NCI-H2196 treated with DMSO at 0.1 percent for 48 hours (cell line): ENCODE results near the gene OR7C1.
"Not testable (repeated sequence)": the region's sequence is repeated elsewhere in the genome, so short reads cannot be mapped to it uniquely, and the experiment has no call there.

Source experiments
- DNase-seq: peaks from one replicate; lab custom pipeline; 2025; ENCODE audit not compliant: unreplicated experiment; lab: John Stamatoyannopoulos, UW

Gene OR7C1

GRCh38 chr19:14768001-14768400 is 67.0 kb downstream of the OR7C1 start:
- DNase-seq: no peak

DNA sequence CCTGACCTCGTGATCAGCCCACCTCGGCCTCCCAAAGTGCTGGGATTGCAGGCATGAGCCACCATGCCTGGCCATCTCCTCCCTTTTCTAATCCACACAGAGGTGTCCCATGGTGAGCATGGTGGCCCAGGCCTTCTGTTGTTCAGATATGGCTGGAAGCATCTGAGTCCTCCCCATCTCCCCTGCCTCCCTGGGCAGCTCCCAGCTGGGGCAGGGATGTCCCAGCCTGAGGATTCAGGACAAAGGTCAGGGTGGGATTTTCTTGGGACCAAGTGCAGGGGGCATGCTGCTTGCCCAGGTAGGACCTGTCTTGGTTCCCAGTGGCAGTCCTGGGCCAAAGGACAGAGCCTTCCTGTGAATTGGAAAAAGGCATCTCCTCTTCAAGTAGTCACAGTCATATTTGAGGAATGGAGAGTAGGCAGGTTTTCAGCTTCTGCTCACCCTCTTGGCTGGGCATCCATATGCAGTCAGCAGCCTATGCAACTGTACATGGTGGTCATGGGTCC is 67.5 kb downstream of the OR7C1 start:
- no peak for DNase-seq

DNA sequence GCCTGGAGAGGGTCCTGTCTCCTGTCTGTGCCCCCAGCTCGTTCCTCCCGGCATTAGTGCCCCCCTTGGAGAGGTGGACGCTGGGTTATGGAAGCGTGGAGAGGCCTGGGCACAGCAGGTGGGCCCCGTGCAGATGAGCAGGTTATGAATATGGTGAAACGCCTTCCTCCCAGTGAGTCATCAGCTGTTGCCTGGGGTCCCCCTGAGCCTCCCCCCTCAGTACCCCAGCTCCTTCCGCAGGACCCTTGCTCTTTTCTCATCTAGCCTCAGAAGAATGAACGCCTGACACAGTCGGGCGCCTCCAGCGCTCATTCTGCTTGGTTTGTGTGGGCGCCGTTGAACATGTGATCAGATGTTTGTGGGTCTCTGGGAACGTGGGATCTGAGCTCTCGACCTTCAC is 69.1 kb downstream of the OR7C1 start:
- DNase-seq: not testable (repeated sequence)

GRCh38 chr19:14765403-14765802 is 69.6 kb downstream of the OR7C1 start:
- DNase-seq: not testable (repeated sequence)

GRCh38 chr19:14764401-14764800 is 70.6 kb downstream of the OR7C1 start:
- no peak for DNase-seq

- DNase-seq: no peak
These were observed 71.4 kb downstream of the OR7C1 start for GRCh38 chr19:14763497-14764145.

DNA sequence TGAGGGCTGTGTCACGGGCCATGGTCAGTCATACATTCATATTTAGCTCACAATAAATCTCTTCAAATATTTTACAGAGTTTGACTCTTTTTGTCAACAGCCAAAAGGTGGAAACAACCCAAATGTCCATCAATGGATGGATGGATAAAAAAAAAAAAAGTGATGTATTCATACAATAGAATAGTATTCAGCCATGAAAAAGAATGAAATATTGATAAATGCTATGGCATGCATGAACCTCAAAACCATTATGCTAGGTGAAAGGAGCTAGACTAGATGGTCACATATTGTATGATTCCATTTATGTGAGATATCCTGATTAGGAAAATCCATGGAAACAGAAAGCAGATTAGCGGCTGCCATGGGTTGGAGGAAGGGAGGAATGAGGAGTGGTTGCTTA is 72.9 kb downstream of the OR7C1 start:
- DNase-seq: no peak

DNA sequence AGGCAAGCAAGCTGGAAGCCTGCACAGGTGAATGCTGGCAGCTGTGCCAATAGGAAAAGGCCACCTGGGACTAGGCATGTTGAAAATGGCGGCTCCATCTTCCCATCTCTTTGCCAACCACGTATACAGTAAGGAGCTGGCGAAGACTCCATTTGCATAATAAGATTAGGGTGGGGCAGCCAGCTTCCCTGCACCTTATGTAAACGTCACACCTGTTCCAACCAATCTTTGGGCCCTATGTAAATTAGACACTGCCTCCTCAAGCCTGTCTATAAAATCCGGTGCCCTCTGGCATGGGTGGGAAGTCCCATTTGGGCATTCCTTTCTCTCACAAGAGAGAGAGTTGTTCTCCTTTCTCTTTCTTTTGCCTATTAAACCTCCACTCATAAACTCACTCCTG is 73.4 kb downstream of the OR7C1 start:
- DNase-seq: no peak

- peak; percentile 58 for DNase-seq
These were observed 76.2 kb downstream of the OR7C1 start for GRCh38 chr19:14758816-14759215.

DNA sequence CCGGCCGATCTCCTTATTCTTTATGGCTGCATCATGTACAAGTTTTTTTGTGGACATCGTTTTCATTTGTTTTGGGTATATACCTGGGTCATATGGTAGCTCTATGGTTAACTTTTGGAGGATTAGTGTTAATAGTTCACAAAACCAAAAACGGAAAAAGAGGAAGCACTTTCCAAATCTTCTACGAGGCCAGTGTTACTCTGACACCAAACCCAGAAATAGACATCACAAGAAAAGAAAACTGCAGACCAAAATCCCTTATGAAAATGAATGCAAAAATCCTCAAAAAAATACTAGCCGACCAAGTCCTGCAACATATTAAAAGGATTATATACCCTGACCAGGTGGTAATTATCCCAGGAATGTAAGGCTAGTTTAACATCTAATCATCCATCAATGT is 86.4 kb downstream of the OR7C1 start:
- no peak for DNase-seq
